ENCODE measurements around the gene MYO6.

DNA sequence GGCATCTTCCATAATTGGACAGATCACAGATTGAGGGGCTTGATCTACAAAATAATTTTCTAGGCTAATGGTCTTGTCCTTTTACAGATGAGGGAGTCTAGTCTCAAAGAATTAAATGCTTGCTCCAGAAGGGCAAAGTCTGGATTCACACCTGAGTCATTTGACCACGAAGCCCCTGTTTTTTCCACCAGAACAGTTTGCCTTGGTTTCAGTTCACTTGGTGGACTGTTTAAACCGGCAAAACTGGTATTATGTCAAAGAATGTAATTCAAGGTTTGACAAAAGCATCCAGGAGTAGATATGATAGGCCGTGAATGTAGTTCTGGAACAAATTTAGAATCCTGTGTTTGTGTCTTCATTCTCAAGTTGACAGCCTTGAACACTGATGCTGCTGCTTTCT, 3.3 kb downstream of the MYO6 start:
- TF ChIP-seq, protein P1, sequence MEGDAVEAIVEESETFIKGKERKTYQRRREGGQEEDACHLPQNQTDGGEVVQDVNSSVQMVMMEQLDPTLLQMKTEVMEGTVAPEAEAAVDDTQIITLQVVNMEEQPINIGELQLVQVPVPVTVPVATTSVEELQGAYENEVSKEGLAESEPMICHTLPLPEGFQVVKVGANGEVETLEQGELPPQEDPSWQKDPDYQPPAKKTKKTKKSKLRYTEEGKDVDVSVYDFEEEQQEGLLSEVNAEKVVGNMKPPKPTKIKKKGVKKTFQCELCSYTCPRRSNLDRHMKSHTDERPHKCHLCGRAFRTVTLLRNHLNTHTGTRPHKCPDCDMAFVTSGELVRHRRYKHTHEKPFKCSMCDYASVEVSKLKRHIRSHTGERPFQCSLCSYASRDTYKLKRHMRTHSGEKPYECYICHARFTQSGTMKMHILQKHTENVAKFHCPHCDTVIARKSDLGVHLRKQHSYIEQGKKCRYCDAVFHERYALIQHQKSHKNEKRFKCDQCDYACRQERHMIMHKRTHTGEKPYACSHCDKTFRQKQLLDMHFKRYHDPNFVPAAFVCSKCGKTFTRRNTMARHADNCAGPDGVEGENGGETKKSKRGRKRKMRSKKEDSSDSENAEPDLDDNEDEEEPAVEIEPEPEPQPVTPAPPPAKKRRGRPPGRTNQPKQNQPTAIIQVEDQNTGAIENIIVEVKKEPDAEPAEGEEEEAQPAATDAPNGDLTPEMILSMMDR (IDR thresholded peaks at IDR 0.05; ENCODE audit: low read length) = no peak
- no peak for TF ChIP-seq EZH2 (IDR thresholded peaks at IDR 0.05; ENCODE audit: borderline replicate concordance, low read length)

Data from OCI-LY1 (cell line).